ENCODE results near the gene EHHADH. TPM values are rescaled to one million over a fixed set of nuclear protein-coding genes. Genes with fewer than 3 reads are reported as not detected.

EHHADH gene
- total RNA-seq, 4 donors from 2014 or later, result 15.7 to 31.5 (median 21.1) TPM

DNA sequence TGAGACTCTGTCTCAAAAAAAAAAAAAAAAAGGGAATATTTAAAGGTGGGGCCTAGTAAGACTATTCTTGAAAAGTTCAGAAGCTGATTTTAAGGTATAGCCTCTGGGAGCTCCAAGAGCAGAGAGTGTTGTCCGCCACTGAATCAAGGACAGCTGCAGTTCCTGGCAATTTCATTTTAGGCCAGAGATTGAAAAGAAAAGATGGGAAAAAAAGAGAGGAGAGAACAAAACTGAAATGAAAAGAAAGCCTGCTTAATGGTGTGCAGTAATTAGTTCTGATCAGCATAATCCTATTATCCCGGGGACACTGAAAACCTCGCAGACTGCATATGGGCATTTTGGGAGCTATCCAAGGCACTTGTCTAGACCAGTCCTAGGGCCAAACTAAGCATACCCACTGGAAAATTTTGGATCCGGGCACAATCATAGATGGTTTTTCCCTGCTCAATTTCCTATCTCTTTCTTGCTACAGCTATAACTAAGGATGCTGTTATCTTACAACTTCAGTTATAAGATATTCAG, 43.2 kb downstream of the EHHADH start:
- H3K36me3 ChIP-seq, result no peaks in the 10 kb centered on the region
- peaks cover 0 to 3% (median 0%) of the 10 kb centered on the region in 4 donors for H3K4me1 ChIP-seq
- DNase-seq, result no peak
- no peaks in the 10 kb centered on the region for H3K9me3 ChIP-seq
- no peak overlapping the region for H3K4me3 ChIP-seq
- TF ChIP-seq POLR2A (IDR thresholded peaks at IDR 0.05), result no peak
- TF ChIP-seq, protein P1, sequence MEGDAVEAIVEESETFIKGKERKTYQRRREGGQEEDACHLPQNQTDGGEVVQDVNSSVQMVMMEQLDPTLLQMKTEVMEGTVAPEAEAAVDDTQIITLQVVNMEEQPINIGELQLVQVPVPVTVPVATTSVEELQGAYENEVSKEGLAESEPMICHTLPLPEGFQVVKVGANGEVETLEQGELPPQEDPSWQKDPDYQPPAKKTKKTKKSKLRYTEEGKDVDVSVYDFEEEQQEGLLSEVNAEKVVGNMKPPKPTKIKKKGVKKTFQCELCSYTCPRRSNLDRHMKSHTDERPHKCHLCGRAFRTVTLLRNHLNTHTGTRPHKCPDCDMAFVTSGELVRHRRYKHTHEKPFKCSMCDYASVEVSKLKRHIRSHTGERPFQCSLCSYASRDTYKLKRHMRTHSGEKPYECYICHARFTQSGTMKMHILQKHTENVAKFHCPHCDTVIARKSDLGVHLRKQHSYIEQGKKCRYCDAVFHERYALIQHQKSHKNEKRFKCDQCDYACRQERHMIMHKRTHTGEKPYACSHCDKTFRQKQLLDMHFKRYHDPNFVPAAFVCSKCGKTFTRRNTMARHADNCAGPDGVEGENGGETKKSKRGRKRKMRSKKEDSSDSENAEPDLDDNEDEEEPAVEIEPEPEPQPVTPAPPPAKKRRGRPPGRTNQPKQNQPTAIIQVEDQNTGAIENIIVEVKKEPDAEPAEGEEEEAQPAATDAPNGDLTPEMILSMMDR (IDR thresholded peaks at IDR 0.05), result no peak
- H3K27me3 ChIP-seq, result no peaks in the 10 kb centered on the region
- H3K27ac ChIP-seq, result no peak overlapping the region

- Histone ChIP-seq H3K27me3 (no peaks in the 10 kb centered on the region), H3K27ac (no peak overlapping the region), H3K4me1 (peaks cover 0 to 3% (median 0%) of the 10 kb centered on the region in 4 donors), H3K36me3 (peaks cover 0 to 5% (median 0%) of the 10 kb centered on the region in 3 donors), H3K9me3 (no peaks in the 10 kb centered on the region), H3K4me3 (no peak overlapping the region)
- TF ChIP-seq POLR2A (IDR thresholded peaks at IDR 0.05), result no peak
- TF ChIP-seq, protein P1 (IDR thresholded peaks at IDR 0.05), result no peak
- DNase-seq, result no peak
Measured at GRCh38 chr3:185208823-185209222, 45.0 kb downstream of the EHHADH start.

DNA sequence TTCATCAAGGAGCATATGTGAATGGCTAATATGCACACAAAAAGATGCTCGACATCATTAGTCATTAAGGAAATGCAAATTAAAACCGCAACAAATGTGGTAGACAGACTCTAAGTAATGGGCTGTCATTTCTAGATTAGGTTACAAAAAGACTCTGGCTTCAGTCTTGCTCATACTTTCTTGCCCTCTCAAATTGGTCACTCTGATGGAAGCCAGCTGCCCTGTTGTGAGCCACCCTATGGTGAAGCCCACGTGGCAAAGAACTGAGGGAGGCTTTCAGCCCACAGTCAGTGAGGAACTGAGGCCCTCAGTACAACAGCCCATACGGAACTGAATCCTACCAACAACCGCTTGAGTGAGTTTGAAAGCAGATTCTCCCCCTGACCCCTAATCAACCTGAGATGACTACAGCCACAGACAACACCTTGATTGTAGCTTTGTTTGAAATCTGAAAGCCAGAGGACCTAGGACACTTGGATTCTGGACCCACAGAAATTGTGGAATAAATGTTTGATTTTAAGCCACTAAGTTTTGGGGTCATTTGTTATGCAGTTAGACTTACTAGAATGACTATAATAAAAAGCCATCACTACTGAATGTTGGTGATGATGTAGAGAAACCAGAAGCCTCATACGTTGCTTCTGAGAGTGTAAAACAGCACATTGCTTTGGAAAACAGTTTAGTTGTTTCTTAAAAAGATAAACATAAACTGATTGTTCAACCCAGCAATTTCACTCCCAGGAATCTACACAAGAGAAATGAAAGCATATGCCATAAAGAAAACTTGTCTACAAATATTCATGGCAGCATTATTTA, 45.7 kb downstream of the EHHADH start:
- Histone ChIP-seq H3K27me3 (no peaks in the 10 kb centered on the region), H3K36me3 (peaks cover 0 to 10% (median 0%) of the 10 kb centered on the region in 3 donors), H3K9me3 (no peaks in the 10 kb centered on the region), H3K4me1 (peaks cover 0 to 3% (median 0%) of the 10 kb centered on the region in 4 donors), H3K4me3 (no peak overlapping the region), H3K27ac (no peak overlapping the region)
- TF ChIP-seq, protein P1 (IDR thresholded peaks at IDR 0.05), result no peak
- TF ChIP-seq POLR2A (IDR thresholded peaks at IDR 0.05), result no peak
- DNase-seq, result peak in 2 of 3 donors; percentile 23 to 47

DNA sequence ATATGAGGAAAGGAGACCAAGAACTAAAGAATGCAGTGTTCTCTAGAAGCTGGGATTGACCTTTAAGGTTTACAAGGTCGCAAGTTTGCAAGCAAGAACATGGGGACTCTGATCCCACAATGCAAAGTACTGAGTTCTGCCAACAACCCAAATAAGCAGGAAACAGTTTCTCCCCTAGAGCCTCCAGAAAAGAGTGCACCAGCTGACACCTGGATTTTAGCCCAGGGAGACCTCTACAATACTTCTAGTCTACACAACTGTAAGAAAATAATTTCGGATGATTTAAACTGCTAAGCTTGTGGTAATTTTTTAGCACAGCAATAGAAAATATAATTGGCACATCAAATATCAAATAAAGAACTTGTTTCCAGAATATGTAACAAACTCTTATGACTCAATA, 46.4 kb downstream of the EHHADH start:
- no peak overlapping the region for H3K27ac ChIP-seq
- peaks cover 0 to 10% (median 0%) of the 10 kb centered on the region in 3 donors for H3K36me3 ChIP-seq
- peaks cover 0 to 3% (median 0%) of the 10 kb centered on the region in 4 donors for H3K4me1 ChIP-seq
- DNase-seq, result no peak
- H3K27me3 ChIP-seq, result no peaks in the 10 kb centered on the region
- no peak overlapping the region for H3K4me3 ChIP-seq
- TF ChIP-seq, protein P1 (IDR thresholded peaks at IDR 0.05), result no peak
- TF ChIP-seq POLR2A (IDR thresholded peaks at IDR 0.05), result no peak
- no peaks in the 10 kb centered on the region for H3K9me3 ChIP-seq

- no peak for DNase-seq
- no peak overlapping the region for H3K4me3 ChIP-seq
- H3K4me1 ChIP-seq, result peaks cover 0 to 3% (median 0%) of the 10 kb centered on the region in 4 donors
- no peaks in the 10 kb centered on the region for H3K9me3 ChIP-seq
- H3K27me3 ChIP-seq, result no peaks in the 10 kb centered on the region
- H3K27ac ChIP-seq, result no peak overlapping the region
- no peak for TF ChIP-seq POLR2A (IDR thresholded peaks at IDR 0.05)
- TF ChIP-seq, protein P1 (IDR thresholded peaks at IDR 0.05), result no peak
- peaks cover 0 to 10% (median 0%) of the 10 kb centered on the region in 3 donors for H3K36me3 ChIP-seq
Measured at GRCh38 chr3:185205865-185206264, 48.0 kb downstream of the EHHADH start.
